BJ (cell line): ENCODE results near the gene DSG3. TPM values are rescaled to one million over a fixed set of nuclear protein-coding genes. Genes with fewer than 3 reads are reported as not detected.

ENCODE experiments used
- CTCF ChIA-PET: fragments of 350-600 bp; formaldehyde crosslinking; extraction: SDS; loops from one replicate; lab custom pipeline; 2021; ENCODE audit warnings: antibody characterized with exemption, inconsistent platforms; lab: Yijun Ruan, JAX
- POLR2A ChIA-PET: fragments of 300-600 bp; sonication (Branson Sonifier 250); formaldehyde crosslinking; extraction: SDS; loops from one replicate; lab custom pipeline; 2021; ENCODE audit warnings: antibody characterized with exemption; lab: Charles Lee
- DNase-seq: peaks from one replicate; pipeline ENCODE4 v3.0.0-alpha.2; 2011; ENCODE audit warnings: low read depth
- H3K27me3 ChIP-seq: 2 replicates; pipeline ENCODE4 v1.6.0; 2011; ENCODE audit warnings: low read length; ENCODE audit not compliant: control insufficient read depth, insufficient read depth
- H3K36me3 ChIP-seq: 2 replicates; pipeline ENCODE4 v1.5.1; 2011; ENCODE audit warnings: low read length; ENCODE audit not compliant: control insufficient read depth, insufficient read depth
- H3K4me3 ChIP-seq: 2 replicates; pipeline ENCODE4 v1.5.1; 2011; ENCODE audit warnings: low read depth, mild to moderate bottlenecking, control low read depth, low read length
- CTCF ChIP-seq: IDR thresholded peaks from 2 replicates; pipeline ENCODE4 v1.5.1; 2011; ENCODE audit warnings: low read depth, mild to moderate bottlenecking, control low read depth, inconsistent platforms, low read length, moderate library complexity; ENCODE audit not compliant: insufficient read depth
- polyA plus RNA-seq: library from polyadenylated mRNA; depleted of rRNA; stranded (reverse); fragments of >200 nt; gene quantifications from 2 replicates; pipeline ENCODE4 v1.2.3, GENCODE V29; 2011

Gene DSG3
- polyA plus RNA-seq, 1 experiment = not detected

GRCh38 chr18:31430072-31430471, 17.5 kb upstream of the DSG3 start:
- CTCF ChIA-PET = no interaction called here
- Histone ChIP-seq H3K36me3 (no peaks in the 10 kb centered on the region), H3K4me3 (no peak overlapping the region), H3K27me3 (no peaks in the 10 kb centered on the region)
- TF ChIP-seq CTCF = no peak
- no peak for DNase-seq
- POLR2A ChIA-PET = no interaction called here

GRCh38 chr18:31430554-31430953, 17.0 kb upstream of the DSG3 start:
- no peak for DNase-seq
- H3K36me3 ChIP-seq = no peaks in the 10 kb centered on the region
- no peak for TF ChIP-seq CTCF
- POLR2A ChIA-PET = no interaction called here
- no peaks in the 10 kb centered on the region for H3K27me3 ChIP-seq
- CTCF ChIA-PET = no interaction called here
- H3K4me3 ChIP-seq = no peak overlapping the region

GRCh38 chr18:31432316-31432715, 15.2 kb upstream of the DSG3 start:
- ChIA-PET CTCF (no interaction called here), POLR2A (no interaction called here)
- no peak for TF ChIP-seq CTCF

GRCh38 chr18:31436825-31437224, 10.7 kb upstream of the DSG3 start:
- Histone ChIP-seq H3K27me3 (no peaks in the 10 kb centered on the region), H3K4me3 (no peak overlapping the region), H3K36me3 (no peaks in the 10 kb centered on the region)
- ChIA-PET POLR2A (no interaction called here), CTCF (no interaction called here)
- TF ChIP-seq CTCF = no peak
- DNase-seq = no peak

More at GRCh38 chr18:31432316-31432715, 15.2 kb upstream of the DSG3 start:
- Histone ChIP-seq H3K4me3 (no peak overlapping the region), H3K36me3 (no peaks in the 10 kb centered on the region), H3K27me3 (no peaks in the 10 kb centered on the region)
- no peak for DNase-seq

- DNase-seq = no peak
- CTCF ChIA-PET = no interaction called here
- no peak for TF ChIP-seq CTCF
- POLR2A ChIA-PET = no interaction called here
- H3K4me3 ChIP-seq = no peak overlapping the region
- H3K36me3 ChIP-seq = no peaks in the 10 kb centered on the region
- H3K27me3 ChIP-seq = no peaks in the 10 kb centered on the region
Observed at GRCh38 chr18:31438402-31438801, 9.1 kb upstream of the DSG3 start.
